Large intestine (tissue), 3 donors: ENCODE data around the gene WASL. TPM values are rescaled to one million over a fixed set of nuclear protein-coding genes. Genes with fewer than 3 reads are reported as not detected.
A peak's percentile ranks its signal among the peaks of the same experiment; 100 is the strongest.

Experiments used
- DNase-seq, 2 donors: peaks; one replicate each; pipeline versions ENCODE4 v3.0.0 to v3.0.0-alpha.2; 2013
- H3K27ac ChIP-seq: one replicate; pipeline ENCODE4 v1.5.1; 2013; ENCODE audit warnings: low read length
- H3K27me3 ChIP-seq: 2 replicates; pipeline ENCODE4 v1.6.1; 2013; ENCODE audit warnings: low read length; ENCODE audit not compliant: control insufficient read depth, insufficient read depth
- H3K36me3 ChIP-seq: 2 replicates; pipeline ENCODE4 v1.6.1; 2013; ENCODE audit warnings: low read length; ENCODE audit not compliant: control insufficient read depth, insufficient read depth
- H3K4me1 ChIP-seq: one replicate; pipeline ENCODE4 v1.6.1; 2013; ENCODE audit warnings: low read length; ENCODE audit not compliant: control insufficient read depth, insufficient read depth
- H3K4me3 ChIP-seq: one replicate; pipeline ENCODE4 v1.5.1; 2013; ENCODE audit warnings: low read length
- H3K9me3 ChIP-seq: one replicate; pipeline ENCODE4 v1.6.1; 2013; ENCODE audit warnings: mild to moderate bottlenecking, low read depth, low read length, moderate library complexity; ENCODE audit not compliant: control insufficient read depth
- WGBS: methylation state at CpG from one replicate; pipeline ENCODE4 v1.1.5; 2013; ENCODE audit warnings: low lambda C conversion rate; ENCODE audit not compliant: insufficient coverage; 5-methylcytosine and 5-hydroxymethylcytosine counted together
- polyA plus RNA-seq: library from polyadenylated mRNA; unstranded; fragments of 120-200 nt; gene quantifications from one replicate; pipeline ENCODE4 v1.2.1, GENCODE V29; 2013

The WASL gene
- polyA plus RNA-seq, 1 donor = 60.7 TPM

- H3K36me3 ChIP-seq = no peaks in the 10 kb centered on the region
- H3K27ac ChIP-seq = no peak overlapping the region
- no peaks in the 10 kb centered on the region for H3K27me3 ChIP-seq
- WGBS = 80% methylated on average over 1 of the region's 2 CpGs
- H3K9me3 ChIP-seq = peaks cover 2% of the 10 kb centered on the region
- H3K4me3 ChIP-seq = no peak overlapping the region
- peaks cover 4% of the 10 kb centered on the region for H3K4me1 ChIP-seq
- DNase-seq = no peak
These were observed 83.6 kb downstream of the WASL start for GRCh38 chr7:123665157-123665556.

GRCh38 chr7:123663200-123663599 lies 85.6 kb downstream of the WASL start:
- H3K27ac ChIP-seq = no peak overlapping the region
- DNase-seq = no peak
- peaks cover 2% of the 10 kb centered on the region for H3K9me3 ChIP-seq
- peaks cover 2% of the 10 kb centered on the region for H3K27me3 ChIP-seq
- H3K36me3 ChIP-seq = no peaks in the 10 kb centered on the region
- peaks cover 4% of the 10 kb centered on the region for H3K4me1 ChIP-seq
- 100% methylated on average over 1 of the region's 6 CpGs for WGBS
- no peak overlapping the region for H3K4me3 ChIP-seq

- DNase-seq = no peak
- peaks cover 4% of the 10 kb centered on the region for H3K4me1 ChIP-seq
- H3K27ac ChIP-seq = no peak overlapping the region
- H3K36me3 ChIP-seq = no peaks in the 10 kb centered on the region
- H3K4me3 ChIP-seq = no peak overlapping the region
- WGBS = 83% methylated on average over 1 of the region's 3 CpGs
- H3K9me3 ChIP-seq = peaks cover 2% of the 10 kb centered on the region
- H3K27me3 ChIP-seq = peaks cover 2% of the 10 kb centered on the region
These were observed 86.0 kb downstream of the WASL start for GRCh38 chr7:123662755-123663154.

GRCh38 chr7:123662293-123662692 lies 86.5 kb downstream of the WASL start:
- Histone ChIP-seq H3K27me3 (peaks cover 2% of the 10 kb centered on the region), H3K4me1 (peaks cover 4% of the 10 kb centered on the region), H3K27ac (no peak overlapping the region), H3K36me3 (no peaks in the 10 kb centered on the region), H3K9me3 (peaks cover 2% of the 10 kb centered on the region), H3K4me3 (no peak overlapping the region)
- 94% methylated on average over 3 of the region's 15 CpGs for WGBS
- DNase-seq = no peak

DNA sequence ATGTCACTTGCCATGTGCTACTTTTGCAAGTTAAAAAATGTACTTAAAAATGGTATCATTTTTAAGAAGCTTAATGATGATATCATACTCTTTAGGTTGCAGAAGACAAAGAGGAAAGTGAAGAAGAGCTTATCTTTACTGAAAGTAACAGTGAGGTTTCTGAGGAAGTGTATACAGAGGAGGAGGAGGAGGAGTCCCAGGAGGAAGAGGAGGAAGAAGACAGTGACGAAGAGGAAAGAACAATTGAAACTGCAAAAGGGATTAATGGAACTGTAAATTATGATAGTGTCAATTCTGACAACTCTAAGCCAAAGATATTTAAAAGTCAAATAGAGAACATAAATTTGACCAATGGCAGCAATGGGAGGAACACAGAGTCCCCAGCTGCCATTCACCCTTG lies 87.0 kb downstream of the WASL start:
- peaks cover 2% of the 10 kb centered on the region for H3K27me3 ChIP-seq
- 100% methylated on average over 1 of the region's 1 CpG for WGBS
- peaks cover 4% of the 10 kb centered on the region for H3K4me1 ChIP-seq
- no peak overlapping the region for H3K4me3 ChIP-seq
- no peaks in the 10 kb centered on the region for H3K36me3 ChIP-seq
- no peak for DNase-seq
- H3K9me3 ChIP-seq = peaks cover 2% of the 10 kb centered on the region
- H3K27ac ChIP-seq = no peak overlapping the region

- no peak for DNase-seq
- peaks cover 2% of the 10 kb centered on the region for H3K9me3 ChIP-seq
- H3K36me3 ChIP-seq = no peaks in the 10 kb centered on the region
- 80% methylated on average over 4 of the region's 8 CpGs for WGBS
- H3K4me1 ChIP-seq = peaks cover 1% of the 10 kb centered on the region
- H3K4me3 ChIP-seq = no peak overlapping the region
- peaks cover 2% of the 10 kb centered on the region for H3K27me3 ChIP-seq
- H3K27ac ChIP-seq = no peak overlapping the region
These were observed 88.1 kb downstream of the WASL start for GRCh38 chr7:123660514-123661354.

- DNase-seq = peak; percentile 33 to 72
- WGBS = no CpG with 5 or more reads among the region's 6 CpGs
- H3K4me3 ChIP-seq = no peak overlapping the region
These were observed 90.8 kb downstream of the WASL start for GRCh38 chr7:123658023-123658422.

DNA sequence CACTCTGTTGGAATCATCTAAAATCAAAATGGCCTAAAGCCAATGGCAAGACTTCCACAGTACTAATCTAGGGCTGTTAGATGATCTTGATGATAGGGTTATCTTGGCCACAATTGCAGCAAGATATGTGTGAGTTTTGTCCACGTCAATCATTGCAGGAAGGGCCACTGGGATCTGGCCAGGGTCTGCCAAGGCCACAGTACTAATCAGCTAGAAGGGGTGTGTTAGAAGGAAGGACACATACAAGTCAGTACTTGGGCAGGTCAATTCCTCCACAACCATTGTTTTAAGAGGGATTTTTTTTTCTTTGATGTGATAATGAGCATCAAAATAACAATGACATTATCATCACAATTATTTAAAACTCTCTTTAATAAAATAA lies 91.5 kb downstream of the WASL start:
- DNase-seq = no peak
- H3K4me1 ChIP-seq = no peaks in the 10 kb centered on the region
- H3K4me3 ChIP-seq = no peak overlapping the region
- peaks cover 2% of the 10 kb centered on the region for H3K27me3 ChIP-seq
- no CpG with 5 or more reads among the region's 1 CpG for WGBS
- H3K27ac ChIP-seq = no peak overlapping the region
- no peaks in the 10 kb centered on the region for H3K36me3 ChIP-seq
- H3K9me3 ChIP-seq = no peaks in the 10 kb centered on the region

More at GRCh38 chr7:123658023-123658422, 90.8 kb downstream of the WASL start:
- no peak overlapping the region for H3K27ac ChIP-seq
- no peaks in the 10 kb centered on the region for H3K4me1 ChIP-seq
- peaks cover 2% of the 10 kb centered on the region for H3K9me3 ChIP-seq
- no peaks in the 10 kb centered on the region for H3K36me3 ChIP-seq
- H3K27me3 ChIP-seq = peaks cover 2% of the 10 kb centered on the region

GRCh38 chr7:123656544-123657303 lies 92.1 kb downstream of the WASL start:
- Histone ChIP-seq H3K9me3 (no peaks in the 10 kb centered on the region), H3K4me1 (no peaks in the 10 kb centered on the region), H3K36me3 (no peaks in the 10 kb centered on the region), H3K27ac (no peak overlapping the region), H3K27me3 (peaks cover 2% of the 10 kb centered on the region), H3K4me3 (no peak overlapping the region)
- WGBS = 100% methylated on average over 1 of the region's 6 CpGs
- DNase-seq = no peak

DNA sequence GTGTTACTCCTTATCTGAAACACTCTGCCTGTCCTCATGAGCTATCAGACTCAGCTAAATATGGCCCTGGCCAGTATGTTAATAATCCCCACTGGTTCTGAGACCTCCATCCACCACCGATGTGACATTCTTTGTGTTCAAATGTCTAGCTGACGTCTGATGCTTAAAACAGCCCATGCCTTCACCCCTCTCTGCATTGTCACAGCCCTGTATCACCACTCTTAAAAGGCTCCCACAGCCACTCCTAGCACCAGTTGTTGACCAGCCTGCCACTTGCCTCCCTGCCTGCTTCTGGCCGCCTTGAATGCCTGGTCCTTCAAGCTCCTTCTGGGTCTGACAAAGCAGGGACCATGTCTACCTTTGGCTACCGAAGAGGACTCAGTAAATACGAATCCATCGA lies 93.2 kb downstream of the WASL start, which contains the start of gene LMOD2:
Gene LMOD2 (plus strand): TSS at position 253 of the 400 bp plus-strand sequence. CDS start 98 bp downstream, at position 351.
- Histone ChIP-seq H3K4me3 (no peak within 1 kb of the TSS), H3K27ac (no peak within 1 kb of the TSS), H3K4me1 (no peaks in the 10 kb centered on the region), H3K36me3 (no peaks in the 10 kb centered on the region), H3K27me3 (peaks cover 2% of the 10 kb centered on the region), H3K9me3 (no peaks in the 10 kb centered on the region)
- no peak for DNase-seq
- no CpG with 5 or more reads among the region's 6 CpGs for WGBS
